Stimulated activated CD8-positive, alpha-beta memory T cell treated with anti-CD3 and anti-CD28 coated beads, Interleukin-7, amount 100 ng/mL, for 24 hours (primary cell): Measurements from ENCODE around the gene GPHN.

Source experiments
- DNase-seq: peaks from one replicate; pipeline ENCODE4 v3.0.0-alpha.2; 2020; ENCODE audit warnings: low read depth

Gene GPHN

GRCh38 chr14:67167420-67168109 is 659.6 kb downstream of the GPHN start:
- no peak for DNase-seq

- DNase-seq, result no peak
Measured at GRCh38 chr14:67168110-67168441, 660.1 kb downstream of the GPHN start.

- no peak for DNase-seq
Measured at GRCh38 chr14:67170660-67171059, 662.7 kb downstream of the GPHN start.

- no peak for DNase-seq
Measured at GRCh38 chr14:67172056-67172455, 664.1 kb downstream of the GPHN start.

- DNase-seq, result no peak
Measured at GRCh38 chr14:67172520-67172919, 664.6 kb downstream of the GPHN start.

- DNase-seq, result no peak
Measured at GRCh38 chr14:67173719-67174118, 665.8 kb downstream of the GPHN start.

- DNase-seq, result no peak
Measured at GRCh38 chr14:67186172-67186768, 678.3 kb downstream of the GPHN start.

- no peak for DNase-seq
Measured at GRCh38 chr14:67186789-67187584, 679.0 kb downstream of the GPHN start.

GRCh38 chr14:67187826-67188225 is 679.9 kb downstream of the GPHN start:
- no peak for DNase-seq

- no peak for DNase-seq
Measured at GRCh38 chr14:67188326-67188725, 680.4 kb downstream of the GPHN start.

GRCh38 chr14:67191768-67192290 is 683.9 kb downstream of the GPHN start:
- DNase-seq, result no peak

GRCh38 chr14:67192366-67192765 is 684.4 kb downstream of the GPHN start:
- DNase-seq, result no peak

- no peak for DNase-seq
Measured at GRCh38 chr14:67195279-67195678, 687.3 kb downstream of the GPHN start.

GRCh38 chr14:67199016-67199415 is 691.1 kb downstream of the GPHN start:
- DNase-seq, result no peak

- no peak for DNase-seq
Measured at GRCh38 chr14:67207810-67208209, 699.9 kb downstream of the GPHN start.

- DNase-seq, result no peak
Measured at GRCh38 chr14:67218126-67218525, 710.2 kb downstream of the GPHN start.

GRCh38 chr14:67221248-67221981 is 713.5 kb downstream of the GPHN start:
- DNase-seq, result no peak

GRCh38 chr14:67221982-67222328 is 714.0 kb downstream of the GPHN start:
- no peak for DNase-seq

GRCh38 chr14:67225523-67225922 is 717.6 kb downstream of the GPHN start:
- DNase-seq, result no peak

GRCh38 chr14:67228325-67228984 is 720.5 kb downstream of the GPHN start:
- no peak for DNase-seq
